K562 (cell line): ENCODE results near the gene CACNA2D4. TPM values are rescaled to one million over a fixed set of nuclear protein-coding genes. Genes with fewer than 3 reads are reported as not detected.

ENCODE experiments used
- SOX6 ChIP-seq: fragments of 450-650 bp; IDR thresholded peaks from 2 replicates; pipeline ENCODE4 v1.6.1; 2014; ENCODE audit warnings: mild to moderate bottlenecking
- SUPT5H ChIP-seq: fragments of 450-650 bp; IDR thresholded peaks from 2 replicates; pipeline ENCODE4 v1.6.1; 2016
- polyA plus RNA-seq, 8 experiments: library from polyadenylated mRNA; depleted of rRNA in 4 of 8; stranded (reverse) in 5 of 8; unstranded in 3 of 8; fragments of >200 nt; fragmentation: Nextera tagmentation in 2 of 8; fragmentation: Illumina TruSeq in 1 of 8; extraction: Ambion mirVana in 2 of 8; extraction: Trizol in 1 of 8; gene quantifications; 2 replicates each; pipeline versions ENCODE4 v1.2.1 to v1.2.3, GENCODE V29; 2011 to 2014; ENCODE audit warnings: inconsistent platforms in 1 of 8, missing spikeins in 1 of 8
- total RNA-seq, 7 experiments: library from RNA; depleted of rRNA in 6 of 7; stranded (reverse); fragments of >200 nt in 6 of 7; fragmentation: Illumina TruSeq in 2 of 7; extraction: Trizol in 2 of 7; gene quantifications; 2 replicates each; pipeline versions ENCODE4 v1.2.1 to v1.2.3, GENCODE V29; 2011 to 2021; ENCODE audit warnings: low replicate concordance in 1 of 7
- TF ChIP-seq, protein P1 (sequence below), 2 experiments: fragments of 450-650 bp; IDR thresholded peaks; 2 replicates each; pipeline ENCODE4 v1.6.1; 2016; ENCODE audit warnings: mild to moderate bottlenecking in 2 of 2, borderline replicate concordance in 1 of 2, low read depth in 1 of 2, moderate library complexity in 1 of 2

Gene CACNA2D4
- total and polyA plus RNA-seq, 9 of the 15 experiments (the other 6 are each of a cell fraction or from before 2014, with no cell fraction given), result 0.04 to 0.69 (median 0.40) TPM; not detected in 3

DNA sequence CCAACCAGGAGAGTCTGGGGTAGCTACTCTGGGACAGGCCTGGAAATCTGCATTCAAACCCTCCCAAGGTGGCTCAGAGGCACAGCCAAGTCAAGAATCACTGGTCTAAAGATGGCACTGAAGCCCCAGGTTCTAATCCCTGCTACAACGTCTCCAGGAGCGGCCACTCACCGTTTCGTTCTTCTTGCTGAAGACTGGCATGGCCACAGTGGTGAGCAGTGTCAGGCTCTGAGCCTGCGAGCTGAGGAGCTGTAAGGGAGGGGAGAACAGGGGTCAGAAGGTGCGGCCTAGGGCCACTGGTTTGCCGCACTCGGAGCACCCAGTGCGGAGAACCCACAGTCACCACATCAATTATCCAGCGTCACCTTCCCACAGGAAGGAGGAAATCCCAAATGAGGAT, 38.8 kb downstream of the CACNA2D4 start (continued):
- TF ChIP-seq, protein P1, sequence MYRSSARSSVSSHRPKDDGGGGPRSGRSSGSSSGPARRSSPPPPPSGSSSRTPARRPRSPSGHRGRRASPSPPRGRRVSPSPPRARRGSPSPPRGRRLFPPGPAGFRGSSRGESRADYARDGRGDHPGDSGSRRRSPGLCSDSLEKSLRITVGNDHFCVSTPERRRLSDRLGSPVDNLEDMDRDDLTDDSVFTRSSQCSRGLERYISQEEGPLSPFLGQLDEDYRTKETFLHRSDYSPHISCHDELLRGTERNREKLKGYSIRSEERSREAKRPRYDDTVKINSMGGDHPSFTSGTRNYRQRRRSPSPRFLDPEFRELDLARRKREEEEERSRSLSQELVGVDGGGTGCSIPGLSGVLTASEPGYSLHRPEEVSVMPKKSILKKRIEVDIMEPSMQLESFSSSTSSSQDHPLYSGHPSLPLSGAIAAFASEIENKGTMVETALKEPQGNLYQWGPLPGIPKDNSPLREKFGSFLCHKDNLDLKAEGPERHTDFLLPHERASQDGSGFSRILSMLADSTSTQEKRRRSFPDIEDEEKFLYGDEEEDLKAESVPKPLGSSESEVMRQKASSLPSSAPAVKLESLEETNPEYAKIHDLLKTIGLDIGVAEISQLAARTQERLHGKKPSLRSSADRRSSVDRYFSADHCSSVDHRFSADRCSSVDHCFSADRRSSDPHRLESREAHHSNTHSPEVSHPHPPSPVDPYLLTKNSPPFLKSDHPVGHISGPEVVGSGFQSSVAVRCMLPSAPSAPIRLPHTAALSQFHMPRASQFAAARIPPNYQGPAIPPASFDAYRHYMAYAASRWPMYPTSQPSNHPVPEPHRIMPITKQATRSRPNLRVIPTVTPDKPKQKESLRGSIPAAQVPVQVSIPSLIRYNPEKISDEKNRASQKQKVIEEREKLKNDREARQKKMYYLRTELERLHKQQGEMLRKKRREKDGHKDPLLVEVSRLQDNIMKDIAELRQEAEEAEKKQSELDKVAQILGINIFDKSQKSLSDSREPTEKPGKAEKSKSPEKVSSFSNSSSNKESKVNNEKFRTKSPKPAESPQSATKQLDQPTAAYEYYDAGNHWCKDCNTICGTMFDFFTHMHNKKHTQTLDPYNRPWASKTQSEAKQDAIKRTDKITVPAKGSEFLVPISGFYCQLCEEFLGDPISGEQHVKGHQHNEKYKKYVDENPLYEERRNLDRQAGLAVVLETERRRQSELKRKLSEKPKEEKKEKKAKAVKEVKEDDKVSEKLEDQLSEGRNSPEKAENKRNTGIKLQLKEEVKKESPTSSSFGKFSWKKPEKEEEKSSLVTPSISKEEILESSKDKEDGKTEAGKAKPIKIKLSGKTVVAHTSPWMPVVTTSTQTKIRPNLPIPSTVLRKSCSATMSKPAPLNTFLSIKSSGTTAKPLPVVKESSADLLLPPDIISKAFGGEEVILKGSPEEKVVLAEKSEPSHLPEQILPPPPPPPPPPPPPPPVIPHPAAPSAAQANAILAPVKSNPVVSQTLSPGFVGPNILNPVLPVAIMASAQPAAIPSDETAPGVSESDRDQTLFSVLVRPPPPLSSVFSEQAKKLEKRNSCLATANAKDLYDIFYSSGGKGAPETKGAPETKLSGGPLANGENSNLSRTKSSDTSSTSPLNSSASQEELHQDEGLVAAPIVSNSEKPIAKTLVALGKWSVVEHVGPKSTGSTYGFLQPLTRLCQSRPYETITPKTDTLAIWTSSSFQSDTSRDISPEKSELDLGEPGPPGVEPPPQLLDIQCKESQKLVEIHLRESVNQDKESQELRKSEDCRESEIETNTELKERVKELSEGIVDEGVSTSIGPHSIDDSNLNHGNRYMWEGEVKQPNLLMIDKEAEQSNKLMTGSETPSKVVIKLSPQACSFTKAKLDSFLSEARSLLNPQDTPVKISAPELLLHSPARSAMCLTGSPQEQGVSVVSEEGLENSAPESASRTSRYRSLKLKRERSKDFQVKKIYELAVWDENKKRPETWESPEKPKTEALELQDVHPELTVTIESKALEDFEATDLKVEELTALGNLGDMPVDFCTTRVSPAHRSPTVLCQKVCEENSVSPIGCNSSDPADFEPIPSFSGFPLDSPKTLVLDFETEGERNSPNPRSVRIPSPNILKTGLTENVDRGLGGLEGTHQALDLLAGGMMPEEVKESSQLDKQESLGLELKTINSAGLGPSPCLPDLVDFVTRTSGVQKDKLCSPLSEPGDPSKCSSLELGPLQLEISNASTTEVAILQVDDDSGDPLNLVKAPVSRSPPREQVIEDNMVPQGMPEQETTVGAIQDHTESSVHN (IDR thresholded peaks at IDR 0.05; ENCODE audit: borderline replicate concordance in 1 of 2, low read depth in 1 of 2), result no peak
- TF ChIP-seq SUPT5H (no peak), SOX6 (no peak)
